Memory B cell (primary cell): Measurements from ENCODE around the gene CTF1.
"Not testable (repeated sequence)": the region's sequence is repeated elsewhere in the genome, so short reads cannot be mapped to it uniquely, and the experiment has no call there.

ENCODE experiments used
- ATAC-seq: fragments of 150-1000 bp; cut with Tn5 transposase; 2 replicates; pipeline ENCODE4 v1.10.0; 2021; ENCODE audit warnings: low read depth, mild to moderate bottlenecking, moderate library complexity
- DNase-seq, 2 donors: peaks; one replicate each; pipeline ENCODE4 v3.0.0; 2022; ENCODE audit warnings: low spot score in 2 of 2
- H3K27ac Mint-ChIP-seq: one replicate; pipeline ENCODE4 v1.8.0; 2022; ENCODE audit warnings: mild to moderate bottlenecking, moderate library complexity, mixed read lengths
- H3K27me3 Mint-ChIP-seq: one replicate; pipeline ENCODE4 v1.8.0; 2022; ENCODE audit warnings: mixed read lengths
- H3K36me3 Mint-ChIP-seq: one replicate; pipeline ENCODE4 v1.8.0; 2022; ENCODE audit warnings: mild to moderate bottlenecking, mixed read lengths
- H3K4me1 Mint-ChIP-seq: one replicate; pipeline ENCODE4 v1.8.0; 2022; ENCODE audit warnings: mixed read lengths
- H3K4me3 Mint-ChIP-seq: one replicate; pipeline ENCODE4 v1.8.0; 2022; ENCODE audit warnings: mild to moderate bottlenecking, moderate library complexity, mixed read lengths
- H3K9me3 Mint-ChIP-seq: one replicate; pipeline ENCODE4 v1.8.0; 2022; ENCODE audit warnings: mixed read lengths

The CTF1 gene

DNA sequence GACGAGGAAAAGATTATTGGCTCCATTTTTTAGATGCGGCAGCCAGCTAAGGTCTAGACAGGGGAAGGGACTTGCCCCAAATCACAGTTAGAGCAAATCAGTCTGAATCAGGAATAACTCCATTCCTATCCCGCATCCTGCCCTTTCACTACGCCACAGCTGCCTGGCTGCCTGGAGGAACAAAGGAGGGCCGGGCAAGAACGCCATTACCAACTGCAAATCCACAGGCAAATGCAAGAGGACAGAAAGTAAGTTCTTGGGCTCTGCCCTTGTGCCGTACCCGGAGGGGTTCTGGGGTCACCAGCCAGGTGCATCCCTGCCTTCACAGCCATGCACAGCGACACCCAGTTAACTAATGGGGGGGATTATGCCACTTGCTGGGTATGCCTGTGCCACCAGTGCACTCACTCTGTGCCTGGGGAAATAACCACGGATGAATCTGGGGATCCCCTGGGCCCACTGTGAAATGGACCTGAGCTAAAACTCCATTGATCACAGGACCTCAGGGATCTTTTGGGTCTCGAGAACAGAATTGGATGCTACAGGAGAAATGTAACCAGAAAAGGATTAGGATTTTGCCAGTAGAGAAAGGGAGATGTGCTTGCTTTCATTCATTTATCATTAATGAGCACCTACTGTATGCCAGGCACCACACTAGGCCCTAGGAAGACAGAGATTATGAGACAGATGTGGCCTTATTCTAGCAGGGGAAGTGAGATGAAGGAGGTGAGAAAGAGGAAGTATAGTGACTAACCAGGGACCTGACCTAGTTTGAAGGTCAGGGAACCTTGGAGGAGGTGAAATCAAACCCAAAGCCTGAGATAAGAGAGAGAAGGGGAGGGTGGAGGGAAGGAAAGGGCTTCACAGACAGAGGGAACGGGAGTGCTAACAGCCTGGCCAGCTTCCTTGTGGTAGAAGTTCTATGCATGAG, 20.3 kb upstream of the CTF1 start:
- peaks cover 6% of the 10 kb centered on the region for H3K36me3 Mint-ChIP-seq
- peak in 1 of 2 donors; percentile 29 for DNase-seq

GRCh38 chr16:30876867-30877266, 19.5 kb upstream of the CTF1 start:
- Mint-ChIP-seq H3K27me3 (no peaks in the 10 kb centered on the region), H3K9me3 (no peaks in the 10 kb centered on the region), H3K4me1 (peaks cover 21% of the 10 kb centered on the region), H3K36me3 (peaks cover 8% of the 10 kb centered on the region), H3K4me3 (peak overlapping the region; percentile 96), H3K27ac (peak overlapping the region; percentile 80)
- ATAC-seq (no peak), DNase-seq (no peak)

More for the DNA sequence above, 20.3 kb upstream of the CTF1 start:
- no peaks in the 10 kb centered on the region for H3K9me3 Mint-ChIP-seq
- H3K4me1 Mint-ChIP-seq: peaks cover 21% of the 10 kb centered on the region
- no peaks in the 10 kb centered on the region for H3K27me3 Mint-ChIP-seq
- peak; percentile 43 for ATAC-seq
- peak overlapping the region; percentile 96 for H3K4me3 Mint-ChIP-seq
- H3K27ac Mint-ChIP-seq: peak overlapping the region; percentile 80

DNA sequence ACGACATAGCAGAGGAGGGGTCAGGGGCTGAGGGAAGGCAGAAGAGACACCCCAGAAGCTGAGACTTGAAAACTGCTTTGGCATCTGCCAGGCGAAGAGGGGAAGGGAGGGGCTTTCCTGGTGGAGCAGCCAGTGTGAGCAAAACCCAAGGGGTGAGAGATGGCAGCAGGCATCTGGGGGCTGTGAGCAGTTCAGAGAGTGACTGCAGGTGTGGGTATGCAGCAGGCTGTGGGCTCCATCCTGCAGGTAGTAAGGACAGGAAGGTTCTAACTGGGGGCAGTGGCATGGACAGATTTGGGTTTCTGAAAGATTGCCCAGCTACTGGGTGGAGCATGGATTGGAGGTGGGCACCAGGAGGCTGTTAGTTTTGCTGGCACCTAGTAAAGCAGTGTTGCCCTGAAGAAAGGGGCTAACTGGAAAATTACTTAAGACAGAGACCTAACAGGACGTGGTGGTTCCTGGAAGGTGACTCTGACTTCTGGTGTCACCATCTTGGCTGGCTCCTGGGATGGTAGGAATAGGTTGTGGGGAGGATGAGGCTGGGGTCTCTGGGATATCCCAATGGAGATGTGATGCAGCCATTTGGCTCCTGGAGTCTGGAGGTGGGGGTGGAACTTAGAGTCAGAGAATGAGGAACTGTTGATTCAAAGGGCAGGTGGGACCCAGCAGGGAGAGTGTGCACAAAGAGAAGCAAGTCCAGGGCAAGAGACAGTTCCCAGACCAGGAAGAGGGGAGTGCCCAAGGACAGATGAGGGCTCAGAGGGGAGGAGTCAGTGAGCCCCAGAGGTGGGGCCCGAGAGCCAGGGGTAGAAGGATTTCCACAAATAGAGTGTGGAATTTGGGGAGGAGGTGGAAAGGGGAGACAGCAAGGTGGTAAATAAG, 13.7 kb upstream of the CTF1 start:
- DNase-seq (no peak), ATAC-seq (no peak)
- Mint-ChIP-seq H3K4me1 (peaks cover 20% of the 10 kb centered on the region), H3K36me3 (peaks cover 14% of the 10 kb centered on the region), H3K9me3 (no peaks in the 10 kb centered on the region), H3K4me3 (no peak overlapping the region), H3K27ac (peak overlapping the region; percentile 76), H3K27me3 (no peaks in the 10 kb centered on the region)

- ATAC-seq (peak; percentile 99), DNase-seq (no peak)
- H3K4me3 Mint-ChIP-seq: peak overlapping the region; percentile 3
- H3K27ac Mint-ChIP-seq: peak overlapping the region; percentile 86
- H3K9me3 Mint-ChIP-seq: no peaks in the 10 kb centered on the region
- peaks cover 20% of the 10 kb centered on the region for H3K36me3 Mint-ChIP-seq
- peaks cover 20% of the 10 kb centered on the region for H3K4me1 Mint-ChIP-seq
- H3K27me3 Mint-ChIP-seq: no peaks in the 10 kb centered on the region
Measured at GRCh38 chr16:30884760-30885159, 11.7 kb upstream of the CTF1 start.

GRCh38 chr16:30885196-30885595, 11.2 kb upstream of the CTF1 start:
- peaks cover 20% of the 10 kb centered on the region for H3K4me1 Mint-ChIP-seq
- H3K36me3 Mint-ChIP-seq: peaks cover 22% of the 10 kb centered on the region
- H3K4me3 Mint-ChIP-seq: peak overlapping the region; percentile 3
- no peaks in the 10 kb centered on the region for H3K9me3 Mint-ChIP-seq
- DNase-seq (no peak), ATAC-seq (peak; percentile 9)
- no peaks in the 10 kb centered on the region for H3K27me3 Mint-ChIP-seq
- peak overlapping the region; percentile 86 for H3K27ac Mint-ChIP-seq

GRCh38 chr16:30886145-30886544, 10.3 kb upstream of the CTF1 start:
- no peak for ATAC-seq
- H3K4me3 Mint-ChIP-seq: no peak overlapping the region
- H3K27me3 Mint-ChIP-seq: no peaks in the 10 kb centered on the region
- no peak for DNase-seq
- H3K27ac Mint-ChIP-seq: no peak overlapping the region
- H3K9me3 Mint-ChIP-seq: no peaks in the 10 kb centered on the region
- H3K4me1 Mint-ChIP-seq: peaks cover 20% of the 10 kb centered on the region
- H3K36me3 Mint-ChIP-seq: peaks cover 22% of the 10 kb centered on the region

DNA sequence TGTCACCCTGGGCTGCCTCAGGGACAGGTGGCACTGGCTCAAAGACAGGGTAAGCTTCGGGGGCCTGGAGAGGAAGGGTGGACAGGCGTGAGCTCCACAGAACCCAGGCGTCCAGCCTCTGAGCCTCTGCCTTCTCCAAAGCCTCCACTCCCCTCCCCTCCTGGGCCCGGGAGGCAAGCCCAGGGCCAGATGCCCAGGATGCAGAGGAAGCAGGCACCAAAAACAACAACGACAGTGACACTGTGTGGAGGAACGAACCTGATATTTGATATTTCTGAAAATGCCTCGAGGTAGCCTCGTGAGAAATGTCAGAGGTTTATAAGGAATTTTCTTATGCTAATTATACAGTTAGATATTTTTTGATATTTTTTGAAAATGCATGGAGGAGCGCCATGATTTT, 8.5 kb upstream of the CTF1 start:
- H3K4me1 Mint-ChIP-seq: peaks cover 14% of the 10 kb centered on the region
- peaks cover 17% of the 10 kb centered on the region for H3K36me3 Mint-ChIP-seq
- ATAC-seq: no peak
- H3K27me3 Mint-ChIP-seq: no peaks in the 10 kb centered on the region
- H3K27ac Mint-ChIP-seq: no peak overlapping the region
- no peak for DNase-seq
- H3K9me3 Mint-ChIP-seq: no peaks in the 10 kb centered on the region
- no peak overlapping the region for H3K4me3 Mint-ChIP-seq

DNA sequence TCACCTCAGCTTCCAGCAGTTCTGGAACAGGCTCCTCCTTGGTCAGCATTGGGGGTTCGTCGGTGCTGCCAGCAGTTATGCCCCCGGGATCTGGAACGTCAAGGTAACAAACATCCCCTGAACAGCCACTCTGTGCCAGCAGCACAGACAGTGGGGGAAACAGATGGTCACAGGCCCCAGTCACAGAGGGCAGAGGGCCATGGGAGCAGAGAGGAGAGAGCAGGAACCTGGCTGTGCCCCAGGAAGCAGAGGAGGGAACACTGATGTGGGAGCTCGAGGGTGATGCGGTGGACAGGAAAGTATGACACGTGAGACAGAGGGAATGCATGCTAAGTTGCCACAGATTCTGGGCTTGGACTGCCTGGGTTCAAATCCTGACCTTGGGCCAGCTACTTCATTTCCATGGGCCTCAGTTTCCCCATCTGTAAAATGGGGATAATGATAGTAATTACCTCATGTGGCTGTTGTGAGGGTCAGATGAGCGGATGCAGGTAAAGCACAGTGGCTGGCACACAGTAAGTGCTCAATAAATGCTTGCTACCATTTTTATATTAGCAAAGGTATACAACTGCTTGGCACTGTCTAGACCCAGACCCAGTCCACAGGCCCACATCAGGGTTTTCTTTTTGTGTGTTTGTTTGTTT, 7.4 kb upstream of the CTF1 start:
- Mint-ChIP-seq H3K27ac (no peak overlapping the region), H3K36me3 (peaks cover 16% of the 10 kb centered on the region)
- DNase-seq: no peak

DNA sequence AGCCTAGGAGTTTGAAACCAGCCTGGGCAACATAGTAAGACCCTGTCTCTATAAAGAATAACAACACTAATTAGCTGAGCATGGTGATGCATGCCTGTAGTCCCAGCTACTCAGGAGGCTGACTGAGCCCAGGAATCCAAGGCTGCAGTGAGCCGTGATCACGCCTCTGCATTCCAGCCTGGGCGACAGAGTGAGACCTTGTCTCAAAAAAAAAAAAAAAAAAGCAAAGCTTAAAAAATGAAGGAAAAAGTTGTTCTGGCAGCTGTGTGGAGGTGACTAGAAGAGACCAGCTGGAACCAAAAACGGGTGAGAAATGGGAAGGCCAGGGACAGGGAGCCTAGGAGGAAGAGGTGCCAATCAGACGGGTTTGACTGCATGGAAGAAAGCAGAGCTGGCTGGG, 6.7 kb upstream of the CTF1 start:
- no peak overlapping the region for H3K4me3 Mint-ChIP-seq
- DNase-seq: no peak
- H3K9me3 Mint-ChIP-seq: no peaks in the 10 kb centered on the region
- H3K27me3 Mint-ChIP-seq: no peaks in the 10 kb centered on the region
- H3K4me1 Mint-ChIP-seq: peaks cover 22% of the 10 kb centered on the region
- peaks cover 15% of the 10 kb centered on the region for H3K36me3 Mint-ChIP-seq
- no peak overlapping the region for H3K27ac Mint-ChIP-seq
- no peak for ATAC-seq

More for the DNA sequence above, 7.4 kb upstream of the CTF1 start:
- no peak for ATAC-seq
- H3K4me3 Mint-ChIP-seq: no peak overlapping the region
- no peaks in the 10 kb centered on the region for H3K27me3 Mint-ChIP-seq
- peaks cover 17% of the 10 kb centered on the region for H3K4me1 Mint-ChIP-seq
- H3K9me3 Mint-ChIP-seq: no peaks in the 10 kb centered on the region

- not testable (repeated sequence) for ATAC-seq, DNase-seq, H3K9me3 Mint-ChIP-seq, H3K27me3 Mint-ChIP-seq, H3K27ac Mint-ChIP-seq, H3K4me3 Mint-ChIP-seq
- peaks cover 26% of the 10 kb centered on the region for H3K4me1 Mint-ChIP-seq
- peaks cover 12% of the 10 kb centered on the region for H3K36me3 Mint-ChIP-seq
Measured at GRCh38 chr16:30891043-30891823, 5.2 kb upstream of the CTF1 start.

GRCh38 chr16:30892670-30893416, 3.6 kb upstream of the CTF1 start:
- Mint-ChIP-seq H3K27ac (peak overlapping the region; percentile 81), H3K36me3 (peaks cover 10% of the 10 kb centered on the region), H3K27me3 (no peaks in the 10 kb centered on the region), H3K4me3 (peak overlapping the region; percentile 89), H3K9me3 (no peaks in the 10 kb centered on the region), H3K4me1 (peaks cover 36% of the 10 kb centered on the region)
- no peak for DNase-seq
- ATAC-seq: no peak

- peak overlapping the region; percentile 81 for H3K27ac Mint-ChIP-seq
- H3K4me1 Mint-ChIP-seq: peaks cover 36% of the 10 kb centered on the region
- H3K27me3 Mint-ChIP-seq: no peaks in the 10 kb centered on the region
- peak; percentile 3 for ATAC-seq
- H3K36me3 Mint-ChIP-seq: peaks cover 10% of the 10 kb centered on the region
- DNase-seq: no peak
- H3K9me3 Mint-ChIP-seq: no peaks in the 10 kb centered on the region
- peak overlapping the region; percentile 89 for H3K4me3 Mint-ChIP-seq
Measured at GRCh38 chr16:30893417-30893743, 3.0 kb upstream of the CTF1 start.
